Parathyroid adenoma (tissue), 2 donors: ENCODE measurements around the gene SMPDL3B.

ENCODE experiments used
- H2AFZ ChIP-seq: fragments of 300-600 bp; sonication (generic); one replicate; pipeline ENCODE4 v1.7.0; 2017; ENCODE audit warnings: antibody characterized with exemption, mild to moderate bottlenecking
- H3K27ac ChIP-seq: fragments of 300-600 bp; sonication (generic); one replicate; pipeline ENCODE4 v1.7.0; 2017
- H3K27me3 ChIP-seq: fragments of 300-600 bp; sonication (generic); one replicate; pipeline ENCODE4 v1.7.0; 2017; ENCODE audit warnings: low read length; ENCODE audit not compliant: control insufficient read depth, insufficient read depth
- H3K36me3 ChIP-seq: fragments of 300-600 bp; sonication (generic); one replicate; pipeline ENCODE4 v1.7.0; 2017; ENCODE audit warnings: low read length; ENCODE audit not compliant: control insufficient read depth, insufficient read depth
- H3K4me1 ChIP-seq: fragments of 300-600 bp; sonication (generic); one replicate; pipeline ENCODE4 v1.7.0; 2017; ENCODE audit warnings: control low read depth
- H3K4me2 ChIP-seq: fragments of 300-600 bp; sonication (generic); one replicate; pipeline ENCODE4 v1.7.0; 2017; ENCODE audit warnings: low read length
- H3K4me3 ChIP-seq: fragments of 300-600 bp; sonication (generic); one replicate; pipeline ENCODE4 v1.7.0; 2017; ENCODE audit warnings: low read depth, low read length
- H3K79me2 ChIP-seq: fragments of 300-600 bp; sonication (generic); one replicate; pipeline ENCODE4 v1.7.0; 2017; ENCODE audit warnings: control low read depth
- H3K9ac ChIP-seq: fragments of 300-600 bp; sonication (generic); one replicate; pipeline ENCODE4 v1.7.0; 2017; ENCODE audit warnings: mild to moderate bottlenecking
- H3K9me3 ChIP-seq: fragments of 300-600 bp; sonication (generic); one replicate; pipeline ENCODE4 v1.7.0; 2017; ENCODE audit warnings: low read length; ENCODE audit not compliant: control insufficient read depth
- TF ChIP-seq, protein P1 (sequence below): fragments of 300-600 bp; sonication (generic); IDR thresholded peaks from one replicate; pipeline ENCODE4 v1.7.0; 2017; ENCODE audit warnings: antibody characterized with exemption, mild to moderate bottlenecking
- donor health status: primary hyperparathyroidism.

The SMPDL3B gene

DNA sequence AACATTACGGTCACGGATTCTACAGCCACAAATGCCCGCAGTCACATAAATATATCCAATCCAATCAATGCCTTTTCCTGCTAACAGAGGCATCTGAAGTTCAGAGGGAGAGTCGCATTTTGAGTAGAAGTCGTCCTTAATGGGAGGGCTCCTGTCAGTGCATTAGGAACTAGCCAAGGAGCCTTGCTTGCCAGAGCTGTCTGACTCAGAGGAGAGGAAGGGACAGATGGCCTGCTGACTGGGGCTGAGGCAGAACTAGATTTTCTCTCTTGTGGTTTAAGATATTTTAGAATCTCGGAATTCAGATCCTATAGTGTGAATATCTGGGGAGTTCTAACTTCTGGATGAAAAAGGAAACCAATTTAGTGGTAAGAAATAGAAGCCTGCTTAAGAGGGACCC, 35.6 kb downstream of the SMPDL3B start:
- H3K4me3 ChIP-seq = no peak overlapping the region
- no peaks in the 10 kb centered on the region for H3K36me3 ChIP-seq
- no peaks in the 10 kb centered on the region for H3K79me2 ChIP-seq
- no peak overlapping the region for H3K9ac ChIP-seq
- no peaks in the 10 kb centered on the region for H3K4me1 ChIP-seq
- TF ChIP-seq, protein P1, sequence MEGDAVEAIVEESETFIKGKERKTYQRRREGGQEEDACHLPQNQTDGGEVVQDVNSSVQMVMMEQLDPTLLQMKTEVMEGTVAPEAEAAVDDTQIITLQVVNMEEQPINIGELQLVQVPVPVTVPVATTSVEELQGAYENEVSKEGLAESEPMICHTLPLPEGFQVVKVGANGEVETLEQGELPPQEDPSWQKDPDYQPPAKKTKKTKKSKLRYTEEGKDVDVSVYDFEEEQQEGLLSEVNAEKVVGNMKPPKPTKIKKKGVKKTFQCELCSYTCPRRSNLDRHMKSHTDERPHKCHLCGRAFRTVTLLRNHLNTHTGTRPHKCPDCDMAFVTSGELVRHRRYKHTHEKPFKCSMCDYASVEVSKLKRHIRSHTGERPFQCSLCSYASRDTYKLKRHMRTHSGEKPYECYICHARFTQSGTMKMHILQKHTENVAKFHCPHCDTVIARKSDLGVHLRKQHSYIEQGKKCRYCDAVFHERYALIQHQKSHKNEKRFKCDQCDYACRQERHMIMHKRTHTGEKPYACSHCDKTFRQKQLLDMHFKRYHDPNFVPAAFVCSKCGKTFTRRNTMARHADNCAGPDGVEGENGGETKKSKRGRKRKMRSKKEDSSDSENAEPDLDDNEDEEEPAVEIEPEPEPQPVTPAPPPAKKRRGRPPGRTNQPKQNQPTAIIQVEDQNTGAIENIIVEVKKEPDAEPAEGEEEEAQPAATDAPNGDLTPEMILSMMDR = no peak
- no peaks in the 10 kb centered on the region for H3K9me3 ChIP-seq
- no peak overlapping the region for H3K27ac ChIP-seq
- no peak overlapping the region for H3K4me2 ChIP-seq
- no peaks in the 10 kb centered on the region for H3K27me3 ChIP-seq
- H2AFZ ChIP-seq = no peak overlapping the region

DNA sequence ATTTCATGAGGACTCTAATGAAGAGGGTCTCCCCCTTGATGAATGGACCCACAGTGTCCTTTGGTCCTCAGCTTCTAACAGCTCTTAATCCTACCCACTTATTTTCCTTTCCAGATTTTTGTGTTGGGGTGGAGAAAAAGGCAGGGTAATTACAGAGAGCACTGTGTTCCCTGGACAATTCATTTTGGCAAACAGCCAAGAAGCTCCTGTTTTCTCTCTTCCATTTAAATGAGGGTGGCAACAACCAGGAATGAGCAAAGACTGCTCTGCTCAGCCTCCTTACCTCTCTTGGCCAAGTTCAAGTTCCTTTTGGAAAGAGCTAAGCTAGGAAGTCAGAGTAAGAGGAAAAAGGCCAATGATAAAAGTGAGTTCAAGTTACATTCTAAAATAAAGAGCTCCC, 36.9 kb downstream of the SMPDL3B start:
- H3K9ac ChIP-seq = no peak overlapping the region
- H3K36me3 ChIP-seq = no peaks in the 10 kb centered on the region
- H3K79me2 ChIP-seq = no peaks in the 10 kb centered on the region
- no peak overlapping the region for H2AFZ ChIP-seq
- no peak overlapping the region for H3K4me2 ChIP-seq
- H3K9me3 ChIP-seq = no peaks in the 10 kb centered on the region
- no peaks in the 10 kb centered on the region for H3K4me1 ChIP-seq
- TF ChIP-seq, protein P1 = no peak
- H3K27me3 ChIP-seq = no peaks in the 10 kb centered on the region
- no peak overlapping the region for H3K27ac ChIP-seq
- no peak overlapping the region for H3K4me3 ChIP-seq

DNA sequence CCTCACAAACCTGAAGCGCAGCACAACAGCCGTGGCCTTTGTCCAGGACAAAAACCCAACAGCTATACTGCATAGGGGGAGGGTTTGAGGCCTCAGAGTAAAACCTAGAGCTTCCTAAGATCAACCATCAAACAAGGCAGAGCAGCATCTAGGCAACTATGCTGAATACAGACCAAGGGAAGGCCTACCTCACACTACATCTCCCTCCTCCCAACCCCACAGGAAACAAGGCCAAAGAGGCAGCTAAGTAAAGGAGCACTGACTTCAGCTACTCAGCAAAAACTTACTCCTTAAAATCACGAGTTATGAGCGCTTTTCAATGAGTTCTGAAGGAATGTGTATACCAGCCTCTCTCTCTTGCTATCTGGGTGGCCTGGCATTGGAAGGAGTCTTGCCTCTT, 37.3 kb downstream of the SMPDL3B start:
- H3K4me3 ChIP-seq = no peak overlapping the region
- no peak overlapping the region for H3K27ac ChIP-seq
- TF ChIP-seq, protein P1 = no peak
- H3K36me3 ChIP-seq = no peaks in the 10 kb centered on the region
- no peaks in the 10 kb centered on the region for H3K79me2 ChIP-seq
- H2AFZ ChIP-seq = no peak overlapping the region
- no peaks in the 10 kb centered on the region for H3K9me3 ChIP-seq
- H3K27me3 ChIP-seq = no peaks in the 10 kb centered on the region
- H3K4me1 ChIP-seq = no peaks in the 10 kb centered on the region
- H3K9ac ChIP-seq = no peak overlapping the region
- H3K4me2 ChIP-seq = no peak overlapping the region

- no peaks in the 10 kb centered on the region for H3K9me3 ChIP-seq
- no peak overlapping the region for H3K27ac ChIP-seq
- H3K79me2 ChIP-seq = no peaks in the 10 kb centered on the region
- H3K4me3 ChIP-seq = no peak overlapping the region
- peak overlapping the region; percentile 8 for H3K4me2 ChIP-seq
- H2AFZ ChIP-seq = no peak overlapping the region
- H3K36me3 ChIP-seq = no peaks in the 10 kb centered on the region
- TF ChIP-seq, protein P1 = no peak
- no peaks in the 10 kb centered on the region for H3K27me3 ChIP-seq
- no peaks in the 10 kb centered on the region for H3K4me1 ChIP-seq
- no peak overlapping the region for H3K9ac ChIP-seq
These were observed 39.1 kb downstream of the SMPDL3B start for GRCh38 chr1:27973771-27974416.

DNA sequence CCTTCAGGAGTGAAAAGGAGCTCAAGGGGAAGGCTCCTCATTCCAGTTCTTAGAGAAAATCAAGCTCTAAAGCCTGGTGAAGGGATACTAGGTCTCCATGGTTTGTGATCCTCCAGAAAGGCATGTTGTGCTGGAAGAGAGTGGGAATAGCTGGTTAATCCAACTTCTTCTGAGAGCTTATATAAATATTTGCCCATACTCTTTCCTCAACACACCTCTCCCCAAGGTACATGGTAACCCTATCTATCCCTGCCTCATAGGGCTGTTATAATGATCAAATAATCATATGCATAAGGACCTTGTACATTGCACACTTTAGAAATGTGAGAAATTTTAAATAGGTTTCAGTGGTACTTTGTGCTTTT, 39.6 kb downstream of the SMPDL3B start:
- no peaks in the 10 kb centered on the region for H3K36me3 ChIP-seq
- H2AFZ ChIP-seq = no peak overlapping the region
- H3K27me3 ChIP-seq = no peaks in the 10 kb centered on the region
- no peak overlapping the region for H3K4me3 ChIP-seq
- H3K9ac ChIP-seq = no peak overlapping the region
- TF ChIP-seq, protein P1 = no peak
- H3K27ac ChIP-seq = no peak overlapping the region
- no peak overlapping the region for H3K4me2 ChIP-seq
- H3K9me3 ChIP-seq = no peaks in the 10 kb centered on the region
- H3K4me1 ChIP-seq = no peaks in the 10 kb centered on the region
- no peaks in the 10 kb centered on the region for H3K79me2 ChIP-seq
